K562 (cell line): ENCODE measurements around the gene CUEDC2. TPM values are rescaled to one million over a fixed set of nuclear protein-coding genes. Genes with fewer than 3 reads are reported as not detected.

ENCODE experiments used
- CAMTA2 ChIP-seq: fragments of 250-450 bp; sonication (Bioruptor Pico); conservative IDR thresholded peaks from 2 replicates; pipeline ENCODE4 v1.5.1; 2022
- CBFB ChIP-seq: sonication (generic); formaldehyde crosslinking; IDR thresholded peaks from 2 replicates; pipeline ENCODE4 v1.4.0; 2020; ENCODE audit warnings: mild to moderate bottlenecking, missing genetic modification reagents
- CTBP1 ChIP-seq: fragments of 450-650 bp; IDR thresholded peaks from 2 replicates; pipeline ENCODE4 v1.6.1; 2016; ENCODE audit warnings: borderline replicate concordance
- CXXC5 ChIP-seq: fragments of 250-450 bp; sonication (Bioruptor Pico); IDR thresholded peaks from 2 replicates; pipeline ENCODE4 v1.8.0; 2022; ENCODE audit warnings: inconsistent platforms, mild to moderate bottlenecking, moderate library complexity
- ELK1 ChIP-seq: sonication (generic); formaldehyde crosslinking; IDR thresholded peaks from 2 replicates; pipeline ENCODE4 v1.8.1; 2022; ENCODE audit warnings: missing genetic modification reagents
- EWSR1 ChIP-seq: fragments of 450-650 bp; IDR thresholded peaks from 2 replicates; pipeline ENCODE4 v1.6.1; 2018; ENCODE audit warnings: borderline replicate concordance, mild to moderate bottlenecking, low read depth, moderate library complexity; ENCODE audit not compliant: partially characterized antibody
- FUS ChIP-seq: fragments of 200-400 bp; formaldehyde crosslinking; optimal IDR thresholded peaks from 2 replicates; pipeline ENCODE3; 2017; ENCODE audit warnings: low read depth, low read length
- GABPB1 ChIP-seq: sonication (generic); formaldehyde crosslinking; IDR thresholded peaks from 2 replicates; pipeline ENCODE4 v1.8.0; 2022; ENCODE audit warnings: mild to moderate bottlenecking, missing genetic modification reagents
- ILK ChIP-seq: fragments of 450-650 bp; IDR thresholded peaks from 2 replicates; pipeline ENCODE4 v1.6.1; 2016; ENCODE audit warnings: missing genetic modification characterization, low read depth, mild to moderate bottlenecking, missing compliant biosample characterization, moderate library complexity, borderline replicate concordance
- LEF1 ChIP-seq: fragments of 450-650 bp; IDR thresholded peaks from 2 replicates; pipeline ENCODE4 v1.6.1; 2016; ENCODE audit warnings: mild to moderate bottlenecking
- MBD2 ChIP-seq: sonication (generic); IDR thresholded peaks from 2 replicates; pipeline ENCODE4 v1.6.1; 2016; ENCODE audit warnings: low read depth, borderline replicate concordance
- MEIS2 ChIP-seq: fragments of 450-650 bp; IDR thresholded peaks from 2 replicates; pipeline ENCODE4 v1.6.1; 2014; ENCODE audit warnings: mild to moderate bottlenecking; ENCODE audit not compliant: partially characterized antibody
- PHF21A ChIP-seq: fragments of 450-650 bp; IDR thresholded peaks from 2 replicates; pipeline ENCODE4 v1.6.1; 2017; ENCODE audit warnings: low read depth, borderline replicate concordance
- RAD21 ChIP-seq, 2 experiments: fragments of 250-450 bp in 1 of 2; fragments of 450-650 bp in 1 of 2; sonication (Bioruptor Pico) in 1 of 2; formaldehyde crosslinking in 1 of 2; IDR thresholded peaks in 1 of 2; conservative IDR thresholded peaks in 1 of 2; 2 replicates each; pipeline versions ENCODE4 v1.4.0 to v1.8.0; 2020 to 2022; ENCODE audit warnings: mild to moderate bottlenecking in 2 of 2, moderate library complexity in 1 of 2
- RUNX1 ChIP-seq: sonication (generic); IDR thresholded peaks from 2 replicates; pipeline ENCODE4 v1.6.1; 2016; ENCODE audit warnings: antibody characterized with exemption, low read depth
- SMAD1 ChIP-seq: fragments of 150-350 bp; IDR thresholded peaks from 2 replicates; pipeline ENCODE4 v1.6.1; 2014; ENCODE audit warnings: low read length, low read depth; ENCODE audit not compliant: partially characterized antibody
- SREBF1 ChIP-seq: fragments of 150-350 bp; IDR thresholded peaks from 2 replicates; pipeline ENCODE4 v1.6.1; 2014; ENCODE audit warnings: antibody characterized with exemption, low read depth, low read length, borderline replicate concordance
- TFAM ChIP-seq: fragments of 250-450 bp; sonication (Bioruptor Pico); conservative IDR thresholded peaks from 2 replicates; pipeline ENCODE4 v1.5.0; 2021; ENCODE audit warnings: mild to moderate bottlenecking, moderate library complexity
- ZNF232 ChIP-seq: sonication (generic); formaldehyde crosslinking; IDR thresholded peaks from 2 replicates; pipeline ENCODE4 v1.8.0; 2022; ENCODE audit warnings: mild to moderate bottlenecking, missing genetic modification reagents
- ZNF75A ChIP-seq: fragments of 450-650 bp; formaldehyde crosslinking; IDR thresholded peaks from 2 replicates; pipeline ENCODE4 v1.4.0; 2020; ENCODE audit warnings: mild to moderate bottlenecking
- ZNF76 ChIP-seq: fragments of 250-450 bp; sonication (Bioruptor Pico); IDR thresholded peaks from 2 replicates; pipeline ENCODE4 v1.4.0; 2020; ENCODE audit warnings: mild to moderate bottlenecking, moderate library complexity, borderline replicate concordance
- ZNF766 ChIP-seq: fragments of 200-800 bp; sonication (Bioruptor generic); conservative IDR thresholded peaks from 2 replicates; pipeline ENCODE4 v1.6.1; 2016; ENCODE audit warnings: missing genetic modification characterization, missing compliant biosample characterization
- ZZZ3 ChIP-seq: fragments of 450-650 bp; IDR thresholded peaks from 2 replicates; pipeline ENCODE4 v1.6.1; 2016; ENCODE audit warnings: antibody characterized with exemption, mild to moderate bottlenecking, moderate library complexity
- polyA plus RNA-seq, 8 experiments: library from polyadenylated mRNA; depleted of rRNA in 4 of 8; stranded (reverse) in 5 of 8; unstranded in 3 of 8; fragments of >200 nt; fragmentation: Nextera tagmentation in 2 of 8; fragmentation: Illumina TruSeq in 1 of 8; extraction: Ambion mirVana in 2 of 8; extraction: Trizol in 1 of 8; gene quantifications; 2 replicates each; pipeline versions ENCODE4 v1.2.1 to v1.2.3, GENCODE V29; 2011 to 2014; ENCODE audit warnings: inconsistent platforms in 1 of 8, missing spikeins in 1 of 8
- total RNA-seq, 7 experiments: library from RNA; depleted of rRNA in 6 of 7; stranded (reverse); fragments of >200 nt in 6 of 7; fragmentation: Illumina TruSeq in 2 of 7; extraction: Trizol in 2 of 7; gene quantifications; 2 replicates each; pipeline versions ENCODE4 v1.2.1 to v1.2.3, GENCODE V29; 2011 to 2021; ENCODE audit warnings: low replicate concordance in 1 of 7
- TF ChIP-seq, protein P1 (sequence below): IDR thresholded peaks from 2 replicates; pipeline ENCODE4 v1.6.1; 2016; ENCODE audit warnings: missing genetic modification characterization, missing compliant biosample characterization
- TF ChIP-seq, protein P2 (sequence below): fragments of 250-450 bp; sonication (Bioruptor Pico); IDR thresholded peaks from 2 replicates; pipeline ENCODE4 v1.6.1; 2021; ENCODE audit warnings: mild to moderate bottlenecking
- TF ChIP-seq, protein P3 (sequence below), 2 experiments: fragments of 450-650 bp in 1 of 2; sonication (generic) in 1 of 2; formaldehyde crosslinking in 1 of 2; IDR thresholded peaks in 1 of 2; conservative IDR thresholded peaks in 1 of 2; 2 replicates each; pipeline versions ENCODE4 v1.6.1 to v1.8.1; 2016 to 2023; ENCODE audit warnings: mild to moderate bottlenecking in 2 of 2, moderate library complexity in 2 of 2, inconsistent platforms in 1 of 2, missing genetic modification reagents in 1 of 2

Gene CUEDC2
- total and polyA plus RNA-seq, 9 of the 15 experiments (the other 6 are each of a cell fraction or from before 2014, with no cell fraction given) = 8.5 to 48.9 (median 27.4) TPM

DNA sequence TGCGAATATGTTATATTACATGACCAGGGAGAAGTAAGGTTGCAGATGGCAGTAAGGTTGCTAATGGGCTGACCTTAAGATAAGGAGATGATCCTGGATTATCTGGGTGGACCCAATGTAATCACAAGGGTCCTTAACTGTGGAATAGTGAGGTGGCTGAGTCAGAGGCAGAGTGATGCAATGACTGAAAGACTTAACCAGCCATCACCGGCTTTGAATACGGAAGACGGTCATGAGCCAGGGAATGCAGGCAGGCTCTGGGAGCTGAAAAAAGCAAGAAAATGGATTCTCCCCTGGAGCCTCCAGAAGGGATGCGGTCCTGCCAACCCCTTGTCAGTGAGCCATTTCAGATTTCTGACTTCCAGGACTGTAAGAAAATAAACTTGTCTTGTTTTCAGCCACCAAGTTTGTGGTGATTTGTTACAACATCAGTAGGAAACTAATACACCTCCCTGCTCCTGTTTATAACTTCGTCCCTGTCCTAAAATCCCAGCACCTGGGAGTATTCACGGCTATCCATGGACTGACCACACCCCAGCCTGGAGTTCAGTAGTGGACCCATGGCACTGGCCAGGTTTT is 23.6 kb upstream of the CUEDC2 start (continued):
- TF ChIP-seq, protein P1, sequence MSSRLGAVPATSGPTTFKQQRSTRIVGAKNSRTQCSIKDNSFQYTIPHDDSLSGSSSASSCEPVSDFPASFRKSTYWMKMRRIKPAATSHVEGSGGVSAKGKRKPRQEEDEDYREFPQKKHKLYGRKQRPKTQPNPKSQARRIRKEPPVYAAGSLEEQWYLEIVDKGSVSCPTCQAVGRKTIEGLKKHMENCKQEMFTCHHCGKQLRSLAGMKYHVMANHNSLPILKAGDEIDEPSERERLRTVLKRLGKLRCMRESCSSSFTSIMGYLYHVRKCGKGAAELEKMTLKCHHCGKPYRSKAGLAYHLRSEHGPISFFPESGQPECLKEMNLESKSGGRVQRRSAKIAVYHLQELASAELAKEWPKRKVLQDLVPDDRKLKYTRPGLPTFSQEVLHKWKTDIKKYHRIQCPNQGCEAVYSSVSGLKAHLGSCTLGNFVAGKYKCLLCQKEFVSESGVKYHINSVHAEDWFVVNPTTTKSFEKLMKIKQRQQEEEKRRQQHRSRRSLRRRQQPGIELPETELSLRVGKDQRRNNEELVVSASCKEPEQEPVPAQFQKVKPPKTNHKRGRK (tag) = no peak
- no peak for TF ChIP-seq SREBF1
- no peak; the same call in 1 of the 2 replicates for TF ChIP-seq ILK (tag)
- TF ChIP-seq ELK1 (CRISPR knock-in tag) = no peak
- peak; percentile 68 for TF ChIP-seq CXXC5 (CRISPR knock-in tag)
- 0 out of 2 replicates have a peak, but pooled peaks have one; percentile 30 for TF ChIP-seq GABPB1 (CRISPR knock-in tag)
- no peak for TF ChIP-seq RUNX1
- TF ChIP-seq, protein P2, sequence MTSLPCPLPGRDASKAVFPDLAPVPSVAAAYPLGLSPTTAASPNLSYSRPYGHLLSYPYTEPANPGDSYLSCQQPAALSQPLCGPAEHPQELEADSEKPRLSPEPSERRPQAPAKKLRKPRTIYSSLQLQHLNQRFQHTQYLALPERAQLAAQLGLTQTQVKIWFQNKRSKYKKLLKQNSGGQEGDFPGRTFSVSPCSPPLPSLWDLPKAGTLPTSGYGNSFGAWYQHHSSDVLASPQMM (CRISPR knock-in tag) = no peak
- no peak for TF ChIP-seq CBFB (CRISPR knock-in tag)
- no peak for TF ChIP-seq ZNF232
- TF ChIP-seq ZNF766 (CRISPR knock-in tag) = peak; percentile 76
- TF ChIP-seq, protein P3, sequence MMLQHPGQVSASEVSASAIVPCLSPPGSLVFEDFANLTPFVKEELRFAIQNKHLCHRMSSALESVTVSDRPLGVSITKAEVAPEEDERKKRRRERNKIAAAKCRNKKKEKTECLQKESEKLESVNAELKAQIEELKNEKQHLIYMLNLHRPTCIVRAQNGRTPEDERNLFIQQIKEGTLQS (IDR thresholded peaks at IDR 0.05) = peak; percentile 99
- TF ChIP-seq, protein P3 (CRISPR knock-in tag; conservative IDR thresholded peaks at IDR 0.05) = peak; percentile 88
- no peak for TF ChIP-seq FUS
- TF ChIP-seq MBD2 = no peak
- TF ChIP-seq RAD21 (CRISPR knock-in tag; conservative IDR thresholded peaks at IDR 0.05 in 1 of 2, IDR thresholded peaks at IDR 0.05 in 1 of 2) = no peak
- TF ChIP-seq MEIS2 = peak; percentile 20
- no peak for TF ChIP-seq SMAD1
- no peak for TF ChIP-seq ZNF75A (CRISPR knock-in tag)
- TF ChIP-seq CTBP1 = peak; percentile 88
- TF ChIP-seq LEF1 = peak; percentile 78; the same call in 1 of the 2 replicates
- TF ChIP-seq PHF21A = no peak
- no peak for TF ChIP-seq CAMTA2
- TF ChIP-seq ZZZ3 = no peak
- no peak for TF ChIP-seq ZNF76 (CRISPR knock-in tag)
- TF ChIP-seq TFAM (CRISPR knock-in tag) = no peak
- TF ChIP-seq EWSR1 = no peak
